ENCODE data around the gene CAD. TPM values are rescaled to one million over a fixed set of nuclear protein-coding genes. Genes with fewer than 3 reads are reported as not detected.

The CAD gene
- total and polyA plus RNA-seq, 2 of the 4 experiments (the other 2 are of a cell fraction), result 12.9 to 38.7 TPM

DNA sequence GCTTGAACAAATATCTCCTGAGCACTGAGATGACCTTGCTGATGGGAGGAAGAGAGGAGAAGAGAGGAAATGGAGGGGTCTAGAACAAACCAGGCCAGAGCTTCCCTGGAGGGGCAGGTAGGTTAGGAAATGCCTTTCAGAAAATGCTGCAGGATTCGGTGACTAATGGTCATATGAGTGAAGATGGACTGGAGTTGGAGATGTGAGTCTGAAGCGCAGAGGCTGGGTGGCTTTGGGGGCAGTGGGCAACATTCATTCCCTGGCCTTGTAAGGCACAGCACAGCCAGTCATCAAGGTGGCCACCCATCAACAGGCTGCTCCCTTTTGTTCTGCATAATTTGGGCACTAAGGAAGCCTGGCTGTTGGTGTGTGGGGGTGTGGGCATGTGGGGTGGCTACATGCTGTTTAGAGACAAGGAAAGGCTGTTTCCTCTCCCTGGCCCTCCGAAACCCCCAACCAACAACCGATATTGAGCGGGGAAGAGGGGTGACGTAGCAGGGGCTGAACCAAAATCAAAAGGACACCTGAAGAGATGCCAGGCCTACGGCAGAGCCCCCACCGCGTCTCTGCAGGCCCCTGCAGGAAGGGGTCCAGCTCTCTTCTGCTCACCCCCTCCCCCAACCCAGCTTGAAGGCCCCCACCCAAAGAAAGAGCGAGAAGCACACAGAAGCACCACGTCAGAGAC is 44.2 kb downstream of the CAD start:
- BruUV-seq (replicated peaks), result no TSS peak
- Histone ChIP-seq H3K27me3 (ENCODE audit: control insufficient read depth, insufficient read depth, low read length) (peaks cover 86% of the 10 kb centered on the region), H3K23ac (ENCODE audit: low read depth, low read length) (no peak overlapping the region; the same call in 1 of the 2 replicates), H3K4me2 (ENCODE audit: low read depth, low read length) (no peak overlapping the region), H3K9me3 (ENCODE audit: control insufficient read depth, insufficient read depth, low read length) (no peaks in the 10 kb centered on the region; the same call in 1 of the 2 replicates), H2AK5ac (ENCODE audit: low read depth, low read length) (no peak overlapping the region), H2BK20ac (ENCODE audit: low read depth, low read length) (no peak overlapping the region), H3K4me3 (ENCODE audit: insufficient read depth, low read depth, low read length) (no peak overlapping the region), H3K4me1 (ENCODE audit: control insufficient read depth, insufficient read depth, low read length) (peaks cover 4% of the 10 kb centered on the region; the same call in 1 of the 2 replicates), H2BK15ac (ENCODE audit: low read depth, low read length) (no peak overlapping the region), H3K14ac (replicated peaks; ENCODE audit: low read depth, low read length) (no peak overlapping the region), H2AK9ac (replicated peaks; ENCODE audit: low read depth, low read length, poor library complexity) (no peak overlapping the region), H3K36me3 (ENCODE audit: control insufficient read depth, insufficient read depth, low read length) (no peaks in the 10 kb centered on the region), H3K9me1 (ENCODE audit: insufficient read depth, low read length) (peaks cover under 1% of the 10 kb centered on the region; the same call in 1 of the 2 replicates), H3K56ac (ENCODE audit: extremely low read depth, insufficient read depth, low read length) (no peak overlapping the region), H4K20me1 (ENCODE audit: insufficient read depth, low read length) (no peaks in the 10 kb centered on the region), H3K4ac (ENCODE audit: low read depth, low read length) (no peak overlapping the region), H3K27ac (ENCODE audit: insufficient read depth, low read length) (no peak overlapping the region), H3K18ac (ENCODE audit: low read depth, low read length) (no peak overlapping the region), H4K8ac (ENCODE audit: low read depth in 2 of 2, low read length in 2 of 2) (no peak overlapping the region), H3K9ac (ENCODE audit: low read depth, low read length) (no peak overlapping the region), H3K79me1 (ENCODE audit: low read depth in 1 of 2, low read length in 2 of 2) (no peaks in the 10 kb centered on the region), H2BK5ac (ENCODE audit: low read depth, low read length, poor library complexity, severe bottlenecking) (no peak overlapping the region), H4K91ac (ENCODE audit: insufficient read depth, low read depth, low read length) (no peak overlapping the region), H4K5ac (ENCODE audit: low read depth, low read length) (no peak overlapping the region), H2AFZ (replicated peaks; ENCODE audit: low read length, poor library complexity) (no peak overlapping the region), H2BK120ac (ENCODE audit: low read depth, low read length) (no peak overlapping the region)
- WGBS, 2 experiments (ENCODE audit: extremely low coverage in 2 of 2, insufficient read length in 1 of 2), result 93% methylated on average over 2 of the region's 11 CpGs; no CpG with 5 or more reads in 1 of the 2 experiments
- ChIA-PET CTCF (no interaction called here), POLR2A (ENCODE audit: unreplicated experiment) (no interaction called here)
- DNase-seq, result no peak
- dilution Hi-C loops (cut with HindIII; ENCODE audit: low sequenced_read_pairs, unreplicated experiment), result no loop called here
- ATAC-seq (ENCODE audit: low read depth), result no peak
- intact Hi-C loops (cut with micrococcal nuclease), result no loop called here
- TF ChIP-seq MAFK (IDR thresholded peaks at IDR 0.05; ENCODE audit: low read depth, low read length), result no peak
- no peak for TF ChIP-seq NFE2L2 (IDR thresholded peaks at IDR 0.05; ENCODE audit: low read depth, low read length)
- TF ChIP-seq ELK1 (IDR thresholded peaks at IDR 0.05; ENCODE audit: borderline replicate concordance, low read depth, low read length), result no peak
- TF ChIP-seq CTCF (conservative IDR thresholded peaks at IDR 0.05; ENCODE audit: low read depth, low read length), result no peak
- TF ChIP-seq CHD1 (IDR thresholded peaks at IDR 0.05; ENCODE audit: low read depth, low read length), result no peak
- no peak for TF ChIP-seq RFX5 (IDR thresholded peaks at IDR 0.05; ENCODE audit: low read depth, low read length)
- TF ChIP-seq BHLHE40 (IDR thresholded peaks at IDR 0.05; ENCODE audit: low read depth, low read length), result no peak
- no peak for TF ChIP-seq RCOR1 (IDR thresholded peaks at IDR 0.05; ENCODE audit: insufficient replicate concordance, low read length)
- TF ChIP-seq, protein P1, sequence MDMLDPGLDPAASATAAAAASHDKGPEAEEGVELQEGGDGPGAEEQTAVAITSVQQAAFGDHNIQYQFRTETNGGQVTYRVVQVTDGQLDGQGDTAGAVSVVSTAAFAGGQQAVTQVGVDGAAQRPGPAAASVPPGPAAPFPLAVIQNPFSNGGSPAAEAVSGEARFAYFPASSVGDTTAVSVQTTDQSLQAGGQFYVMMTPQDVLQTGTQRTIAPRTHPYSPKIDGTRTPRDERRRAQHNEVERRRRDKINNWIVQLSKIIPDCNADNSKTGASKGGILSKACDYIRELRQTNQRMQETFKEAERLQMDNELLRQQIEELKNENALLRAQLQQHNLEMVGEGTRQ (IDR thresholded peaks at IDR 0.05; ENCODE audit: low read depth, low read length), result no peak
- no peak for TF ChIP-seq POLR2A (IDR thresholded peaks at IDR 0.05; ENCODE audit: low read depth, low read length)
- no peak for TF ChIP-seq SMC3 (IDR thresholded peaks at IDR 0.05; ENCODE audit: low read depth, low read length)
- TF ChIP-seq RAD21 (IDR thresholded peaks at IDR 0.05; ENCODE audit: low read length), result no peak
- no peak for TF ChIP-seq MAZ (IDR thresholded peaks at IDR 0.05; ENCODE audit: borderline replicate concordance, low read depth, low read length)
- TF ChIP-seq CEBPB (IDR thresholded peaks at IDR 0.05; ENCODE audit: low read depth, low read length), result no peak
- no peak for TF ChIP-seq FOS (IDR thresholded peaks at IDR 0.05; ENCODE audit: low read depth, low read length)
- TF ChIP-seq MXI1 (IDR thresholded peaks at IDR 0.05; ENCODE audit: borderline replicate concordance, low read depth, low read length), result no peak
- in situ Hi-C loops (cut with MboI; ENCODE audit: low sequenced_read_pairs), result no loop called here

All from IMR-90 (cell line).